Jurkat, Clone E6-1 (cell line): ENCODE measurements around the gene ADH1B.
"Not testable (repeated sequence)": the region's sequence is repeated elsewhere in the genome, so short reads cannot be mapped to it uniquely, and the experiment has no call there.

Source experiments
- DNase-seq: peaks from one replicate; pipeline ENCODE4 v3.0.0-alpha.2; 2011; ENCODE audit warnings: low read depth, low spot score
- H3K4me3 ChIP-seq: 2 replicates; pipeline ENCODE4 v1.5.1; 2011; ENCODE audit warnings: mild to moderate bottlenecking, low read length, control low read depth, moderate library complexity

The ADH1B gene

DNA sequence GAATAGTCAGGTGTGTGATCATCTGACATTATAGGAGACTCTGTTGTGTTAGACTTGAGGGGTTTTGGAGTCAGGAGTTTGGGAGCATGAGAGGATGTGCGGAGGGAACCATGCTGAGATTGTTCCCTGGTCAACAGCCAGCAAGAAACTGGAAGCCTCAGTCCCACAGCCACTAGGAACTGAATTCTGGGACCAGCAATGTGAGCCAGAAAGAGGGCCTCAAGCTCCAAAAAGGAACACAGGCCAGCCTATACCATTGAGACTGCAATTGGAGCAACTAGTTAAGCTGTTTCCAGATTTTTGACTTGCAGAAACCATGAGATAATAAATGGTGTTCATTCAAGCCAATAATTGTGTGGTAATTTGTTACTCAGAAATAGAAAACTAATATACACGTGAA is 8.7 kb upstream of the ADH1B start:
- no peak overlapping the region for H3K4me3 ChIP-seq
- DNase-seq: no peak

DNA sequence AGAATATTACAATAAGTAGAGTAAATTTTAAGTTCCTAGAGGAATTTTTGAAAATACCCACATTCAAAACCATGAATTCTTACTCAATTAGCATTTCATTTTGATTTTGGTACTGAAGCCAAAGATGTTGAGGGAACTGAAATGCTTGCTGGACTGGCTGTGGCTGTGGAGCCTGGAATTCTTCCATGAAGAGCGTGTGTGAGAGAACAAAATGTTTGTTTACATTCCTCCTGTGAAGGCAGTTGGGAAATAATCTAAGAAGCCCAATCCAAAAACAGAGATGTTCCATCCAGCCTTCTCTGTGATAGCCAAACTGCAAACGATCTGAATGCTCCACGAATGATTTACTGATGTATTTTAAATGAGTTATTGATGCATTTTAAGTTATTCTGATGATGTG is 3.8 kb upstream of the ADH1B start:
- no peak for DNase-seq
- H3K4me3 ChIP-seq: no peak overlapping the region

- DNase-seq: no peak
- H3K4me3 ChIP-seq: no peak overlapping the region
Measured at GRCh38 chr4:99324361-99324760, 3.2 kb upstream of the ADH1B start.

- DNase-seq: no peak
- no peak overlapping the region for H3K4me3 ChIP-seq
Measured at GRCh38 chr4:99323756-99324155, 2.6 kb upstream of the ADH1B start.

- DNase-seq: not testable (repeated sequence)
Measured at GRCh38 chr4:99317811-99318210, 3.4 kb downstream of the ADH1B start.

GRCh38 chr4:99317354-99317753 is 3.8 kb downstream of the ADH1B start:
- DNase-seq: no peak
- no peak overlapping the region for H3K4me3 ChIP-seq

More at GRCh38 chr4:99317811-99318210, 3.4 kb downstream of the ADH1B start:
- H3K4me3 ChIP-seq: not testable (repeated sequence)

DNA sequence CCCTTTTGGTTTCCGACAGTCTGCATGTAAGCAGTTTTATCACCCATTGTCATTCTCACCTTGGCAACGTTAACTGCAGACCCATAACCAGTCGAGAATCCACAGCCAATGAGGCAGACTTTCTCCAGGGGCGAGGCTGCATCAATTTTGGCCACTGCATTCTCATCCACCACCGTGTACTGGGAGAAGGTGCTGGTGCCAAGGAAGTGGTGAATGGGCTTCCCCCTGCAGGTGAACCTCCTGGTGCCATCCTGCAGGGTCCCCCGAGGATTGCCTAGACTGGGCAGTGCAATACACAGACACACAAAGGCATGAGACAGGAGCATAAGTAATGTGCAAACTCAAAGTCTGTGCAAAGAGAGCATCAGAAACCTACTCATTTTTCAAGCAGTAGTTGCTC is 5.4 kb downstream of the ADH1B start:
- no peak for DNase-seq
- no peak overlapping the region for H3K4me3 ChIP-seq

DNA sequence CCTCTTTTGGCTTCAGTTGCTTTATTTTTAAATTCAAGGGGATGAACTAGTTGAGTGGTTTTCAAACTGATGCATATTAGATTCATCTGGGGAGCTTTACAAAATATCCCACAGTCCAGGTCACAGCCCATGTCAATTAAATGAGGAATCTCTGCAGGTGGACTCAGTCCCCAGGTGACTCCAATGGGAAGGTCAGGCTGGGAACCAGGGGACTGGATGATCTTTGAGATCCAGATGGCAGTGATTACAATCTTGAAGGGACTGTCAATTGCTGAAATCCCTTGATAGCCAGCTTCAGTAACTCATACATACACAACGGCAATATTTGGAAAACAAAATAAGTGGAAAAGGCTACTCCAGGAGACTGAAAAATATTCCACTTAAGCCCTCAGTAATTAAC is 7.0 kb downstream of the ADH1B start:
- DNase-seq: no peak
- H3K4me3 ChIP-seq: no peak overlapping the region

GRCh38 chr4:99310389-99310788 is 10.8 kb downstream of the ADH1B start:
- H3K4me3 ChIP-seq: no peak overlapping the region
- no peak for DNase-seq

- DNase-seq: no peak
- no peak overlapping the region for H3K4me3 ChIP-seq
Measured at GRCh38 chr4:99305638-99306400, 15.4 kb downstream of the ADH1B start.

GRCh38 chr4:99301376-99302164 is 19.6 kb downstream of the ADH1B start:
- no peak overlapping the region for H3K4me3 ChIP-seq
- DNase-seq: no peak

- no peak for DNase-seq
- no peak overlapping the region for H3K4me3 ChIP-seq
Measured at GRCh38 chr4:99300934-99301333, 20.3 kb downstream of the ADH1B start.

DNA sequence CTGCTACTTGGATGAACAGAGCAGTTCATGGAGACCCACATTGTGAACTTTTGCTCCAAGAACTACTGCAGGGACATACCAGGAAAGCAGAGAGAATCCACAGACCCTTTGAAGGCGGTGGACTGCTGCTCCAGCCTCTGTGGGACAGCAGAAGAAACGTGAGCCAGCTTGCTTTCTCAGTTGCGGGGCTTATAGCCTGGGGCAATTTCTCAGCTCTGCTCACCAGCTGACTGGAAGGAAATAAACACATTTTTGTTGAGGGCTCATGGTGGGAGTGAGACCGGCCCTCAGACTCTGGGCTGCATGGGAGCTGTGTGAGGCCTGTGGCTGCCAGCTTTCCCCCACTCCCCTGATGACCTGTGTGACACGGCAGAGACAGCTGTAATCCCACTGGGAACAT is 27.8 kb downstream of the ADH1B start:
- H3K4me3 ChIP-seq: no peak overlapping the region
- no peak for DNase-seq

DNA sequence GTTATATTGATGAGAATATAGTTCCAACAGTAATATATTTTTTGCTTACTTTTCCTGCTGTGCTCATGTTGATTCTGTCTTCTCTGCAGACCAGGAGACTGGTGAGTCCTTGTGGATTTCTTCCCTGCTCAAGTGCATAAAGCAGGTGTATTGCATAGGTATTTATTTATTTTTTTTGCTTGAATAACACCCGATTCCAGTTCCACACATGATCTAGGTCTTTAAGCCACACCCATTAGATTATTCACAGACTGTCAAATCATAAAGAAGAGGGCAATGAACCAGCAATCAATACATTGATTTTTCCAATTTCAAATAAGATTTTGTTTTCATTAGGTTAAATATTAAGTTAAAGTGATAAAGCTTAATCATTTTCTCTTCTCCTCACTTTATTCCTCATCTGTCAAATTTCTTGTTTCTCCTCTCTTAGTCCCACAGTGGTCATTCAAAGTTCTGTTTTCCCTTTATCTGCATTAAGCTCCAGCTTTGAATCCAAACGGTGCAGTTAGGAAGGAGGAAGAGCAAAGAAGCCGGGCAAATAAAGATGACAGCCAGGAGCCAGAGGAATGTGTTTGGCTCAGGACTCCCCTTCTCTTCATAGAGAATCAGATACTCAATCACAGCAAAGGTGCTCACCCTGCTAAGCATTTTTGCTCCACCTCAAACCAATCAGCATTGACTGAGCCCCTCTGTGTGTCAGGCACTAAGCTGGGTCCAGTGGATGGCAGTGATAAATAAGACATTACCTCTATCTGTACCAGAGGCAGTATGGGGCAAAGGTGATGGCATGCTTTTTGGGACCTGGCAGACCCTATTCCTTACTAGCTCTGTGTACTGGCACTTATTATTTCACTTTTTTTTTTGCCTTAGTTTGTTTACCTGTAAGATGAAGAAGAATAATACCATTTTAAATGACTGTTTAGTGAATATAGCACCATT is 30.1 kb downstream of the ADH1B start, which contains the start of gene ADH1A:
ADH1A (minus strand) TSS at position 138 of the 939 bp plus-strand sequence; CDS start at position 67, 71 bp downstream.
- no peak within 1 kb of the TSS for H3K4me3 ChIP-seq
- no peak for DNase-seq

GRCh38 chr4:99285387-99285786 is 35.8 kb downstream of the ADH1B start:
- DNase-seq: no peak
- no peak overlapping the region for H3K4me3 ChIP-seq

- no peak overlapping the region for H3K4me3 ChIP-seq
- DNase-seq: no peak
Measured at GRCh38 chr4:99282731-99283130, 38.5 kb downstream of the ADH1B start.

- no peak for DNase-seq
Measured at GRCh38 chr4:99281261-99281660, 39.9 kb downstream of the ADH1B start.

DNA sequence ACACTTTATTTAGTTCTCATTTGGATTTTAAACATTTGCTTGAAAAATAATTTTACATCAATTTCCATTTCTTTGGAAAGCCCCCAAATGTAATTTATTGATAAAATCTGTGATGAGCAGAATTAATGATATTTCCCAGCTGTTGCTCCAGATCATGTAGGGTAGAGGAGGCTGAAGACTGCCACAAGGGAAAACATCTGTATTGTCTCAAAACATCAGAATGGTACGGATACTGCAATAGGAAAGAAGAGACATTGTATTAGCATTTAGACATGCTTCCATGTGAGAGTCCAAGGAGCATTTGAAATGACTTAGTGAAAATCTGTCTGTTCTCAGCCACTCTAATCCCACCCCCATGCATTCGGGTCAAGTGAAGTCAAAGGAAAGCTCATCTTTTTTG is 44.8 kb downstream of the ADH1B start:
- H3K4me3 ChIP-seq: no peak overlapping the region

More at GRCh38 chr4:99281261-99281660, 39.9 kb downstream of the ADH1B start:
- H3K4me3 ChIP-seq: no peak overlapping the region

GRCh38 chr4:99275885-99276284 is 45.3 kb downstream of the ADH1B start:
- no peak overlapping the region for H3K4me3 ChIP-seq
- DNase-seq: no peak

More for the DNA sequence above, 44.8 kb downstream of the ADH1B start:
- no peak for DNase-seq
